Transverse colon (tissue), 4 donors: ENCODE measurements around the gene LCAT.

Experiments
- CTCF ChIP-seq, 5 experiments: fragments of 200-600 bp in 3 of 5; fragments of 450-650 bp in 2 of 5; sonication (generic) in 3 of 5; IDR thresholded peaks; 1 replicate in 2 of 5; 2 replicates in 3 of 5; pipeline ENCODE4 v1.5.1; 2016 to 2017; ENCODE audit warnings: antibody characterized with exemption in 5 of 5, inconsistent platforms in 3 of 5, mild to moderate bottlenecking in 2 of 5, moderate library complexity in 1 of 5
- EP300 ChIP-seq: sonication (generic); formaldehyde crosslinking; IDR thresholded peaks from one replicate; pipeline ENCODE4 v1.6.1; 2017; ENCODE audit warnings: antibody characterized with exemption, low read depth
- POLR2A ChIP-seq: fragments of 450-650 bp; IDR thresholded peaks from one replicate; pipeline ENCODE4 v1.6.1; 2016; ENCODE audit warnings: antibody characterized with exemption, mild to moderate bottlenecking, moderate library complexity
- POLR2AphosphoS5 ChIP-seq, 3 donors: sonication (generic); formaldehyde crosslinking; IDR thresholded peaks; one replicate each; pipeline ENCODE4 v1.6.1; 2016; ENCODE audit warnings: antibody characterized with exemption in 3 of 3

GRCh38 chr16:67946966-67947558 is 3.1 kb upstream of the LCAT start:
- no peak for TF ChIP-seq CTCF (IDR thresholded peaks at IDR 0.05)
- no peak for TF ChIP-seq EP300
- TF ChIP-seq POLR2A: no peak
- TF ChIP-seq POLR2AphosphoS5 (IDR thresholded peaks at IDR 0.05): no peak
